HG03521 (cell line): ENCODE data around the gene PEAK3.

ENCODE experiments used
- ATAC-seq: cut with Tn5 transposase; IDR thresholded peaks from one replicate; pipeline ENCODE4 v1.9.1; 2021; ENCODE audit warnings: mild to moderate bottlenecking, moderate library complexity; ENCODE audit not compliant: unreplicated experiment

The PEAK3 gene

GRCh38 chr19:2227415-2228156, 54.4 kb downstream of the PEAK3 start:
- ATAC-seq, result no peak

GRCh38 chr19:2226840-2227360, 55.1 kb downstream of the PEAK3 start:
- no peak for ATAC-seq

GRCh38 chr19:2226051-2226839, 55.7 kb downstream of the PEAK3 start:
- no peak for ATAC-seq

GRCh38 chr19:2225415-2226050, 56.4 kb downstream of the PEAK3 start:
- ATAC-seq, result no peak

GRCh38 chr19:2224754-2225349, 57.1 kb downstream of the PEAK3 start:
- no peak for ATAC-seq
